ENCODE measurements around the gene PRKCA. TPM values are rescaled to one million over a fixed set of nuclear protein-coding genes. Genes with fewer than 3 reads are reported as not detected.

PRKCA gene
- total and polyA plus RNA-seq, 9 of the 15 experiments (the other 6 are each of a cell fraction or from before 2014, with no cell fraction given) = 3.2 to 33.0 (median 17.8) TPM

GRCh38 chr17:66405836-66406677, 103.6 kb downstream of the PRKCA start:
- H3K27ac ChIP-seq (ENCODE audit: extremely low read depth, low read depth, low read length) = no peak overlapping the region
- H2AFZ ChIP-seq (ENCODE audit: low read depth, low read length) = no peak overlapping the region
- FAIRE-seq (no peak), ATAC-seq (no peak), DNase-seq (ENCODE audit: extremely low read depth in 1 of 4, low spot score in 3 of 4) (no peak)
- H3K9me3 ChIP-seq (replicated peaks; ENCODE audit: control insufficient read depth, insufficient read depth, low read depth, low read length) = no peaks in the 10 kb centered on the region
- WGBS (ENCODE audit: insufficient coverage, low coverage, missing lambda C conversion rate) = 60% methylated on average over 4 of the region's 6 CpGs
- peaks cover 23% of the 10 kb centered on the region; the same call in 1 of the 2 replicates for H4K20me1 ChIP-seq (replicated peaks; ENCODE audit: control insufficient read depth, insufficient read depth, low read length)
- no peak for TF ChIP-seq PTTG1 (tag; IDR thresholded peaks at IDR 0.05; ENCODE audit: low read depth)
- TF ChIP-seq PBX2 (CRISPR knock-in tag; IDR thresholded peaks at IDR 0.05; ENCODE audit: low read depth) = no peak
- TF ChIP-seq PBX2 (tag; conservative IDR thresholded peaks at IDR 0.05; ENCODE audit: low read depth) = peak; percentile 72
- peak; percentile 19 for TF ChIP-seq MEIS2 (IDR thresholded peaks at IDR 0.05; ENCODE audit: partially characterized antibody)
- TF ChIP-seq ZFP30 (CRISPR knock-in tag; IDR thresholded peaks at IDR 0.05; ENCODE audit: borderline replicate concordance) = no peak
- 0 out of 2 replicates have a peak, but pooled peaks have one; percentile 20 for TF ChIP-seq ZNF384 (IDR thresholded peaks at IDR 0.05; ENCODE audit: low read depth, low read length)
- intact Hi-C loops (cut with micrococcal nuclease) = loop anchor here (10.0 kb wide), 1 partner anchor 101 kb away; the partner anchor contains the start of gene PRKCA
- BruUV-seq (replicated peaks) = no TSS peak
- H3K9ac ChIP-seq (ENCODE audit: insufficient read depth in 1 of 2, low read depth in 2 of 2, low read length in 2 of 2) = no peak overlapping the region; a peak in 1 of 4 replicates
- no peaks in the 10 kb centered on the region for H3K36me3 ChIP-seq (ENCODE audit: control insufficient read depth, insufficient read depth, low read length)
- CTCF ChIA-PET (ENCODE audit: low intra/inter-chr PET ratio) = no interaction called here
- in situ Hi-C loops (cut with MboI) = no loop called here
- peaks cover 19% of the 10 kb centered on the region for H3K79me2 ChIP-seq (ENCODE audit: control insufficient read depth, insufficient read depth, low read length)
- H3K27me3 ChIP-seq (ENCODE audit: control insufficient read depth in 2 of 2, insufficient read depth in 2 of 2, low read length in 2 of 2) = no peaks in the 10 kb centered on the region
- H3K4me3 ChIP-seq = no peak overlapping the region
- POLR2A ChIA-PET = no interaction called here
- no peak overlapping the region for H3K4me2 ChIP-seq (ENCODE audit: insufficient read depth, low read length)
- H3K9me1 ChIP-seq (ENCODE audit: control insufficient read depth, insufficient read depth, low read length) = no peaks in the 10 kb centered on the region
- peaks cover 2 to 15% of the 10 kb centered on the region in 2 experiments; a peak in 3 of 5 replicates for H3K4me1 ChIP-seq (replicated peaks in 1 of 2; ENCODE audit: control insufficient read depth in 2 of 2, insufficient read depth in 2 of 2, low read length in 2 of 2)

Data from K562 (cell line).